Hematopoietic multipotent progenitor cell treated with erythropoietin and hydrocortisone succinate and interleukin-3 and kit ligand, for 4 days (in vitro differentiated cells): ENCODE measurements around the gene AXIN2.

ENCODE experiments used
- DNase-seq: peaks from one replicate; pipeline ENCODE4 v3.0.0-alpha.2; 2015

Gene AXIN2

GRCh38 chr17:65576939-65577338 is 15.5 kb upstream of the AXIN2 start:
- no peak for DNase-seq

GRCh38 chr17:65573282-65573602 is 11.8 kb upstream of the AXIN2 start:
- no peak for DNase-seq

DNA sequence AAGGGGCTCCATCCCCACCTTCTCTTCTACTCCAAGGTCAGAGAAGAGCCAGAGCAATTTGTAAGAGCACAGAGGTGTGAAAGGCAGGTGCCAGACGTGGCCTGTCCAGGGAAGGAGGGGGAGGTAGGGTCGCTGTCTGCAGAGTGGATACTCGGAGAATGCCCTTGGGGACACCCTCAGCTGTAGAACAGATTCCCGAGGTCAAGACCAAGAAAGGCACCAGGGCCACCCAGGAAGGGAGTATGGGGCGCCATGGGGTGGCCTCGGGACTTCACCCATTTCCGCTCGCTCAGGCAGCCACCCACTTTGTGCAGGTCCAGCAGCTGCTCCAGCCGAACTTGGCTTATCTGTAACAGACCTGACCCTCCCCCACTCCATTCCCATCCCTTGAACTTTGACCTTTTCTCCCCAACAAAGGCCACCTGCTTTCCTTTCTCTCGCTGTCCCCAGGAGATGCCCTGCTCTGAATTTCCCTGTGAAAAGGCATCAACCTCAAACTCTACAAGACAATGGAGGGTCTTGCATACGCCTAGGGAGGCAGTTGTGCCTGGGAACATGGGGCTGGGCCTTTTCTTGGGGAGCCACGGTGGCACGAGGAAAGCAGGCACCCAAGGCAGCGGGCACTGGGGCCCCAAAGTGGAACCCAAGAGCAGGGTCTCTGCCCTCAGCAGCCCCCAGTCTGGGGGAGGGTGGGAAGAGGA is 11.3 kb upstream of the AXIN2 start:
- no peak for DNase-seq

GRCh38 chr17:65572186-65572580 is 10.7 kb upstream of the AXIN2 start:
- no peak for DNase-seq

GRCh38 chr17:65568918-65569317 is 7.5 kb upstream of the AXIN2 start:
- DNase-seq = no peak

DNA sequence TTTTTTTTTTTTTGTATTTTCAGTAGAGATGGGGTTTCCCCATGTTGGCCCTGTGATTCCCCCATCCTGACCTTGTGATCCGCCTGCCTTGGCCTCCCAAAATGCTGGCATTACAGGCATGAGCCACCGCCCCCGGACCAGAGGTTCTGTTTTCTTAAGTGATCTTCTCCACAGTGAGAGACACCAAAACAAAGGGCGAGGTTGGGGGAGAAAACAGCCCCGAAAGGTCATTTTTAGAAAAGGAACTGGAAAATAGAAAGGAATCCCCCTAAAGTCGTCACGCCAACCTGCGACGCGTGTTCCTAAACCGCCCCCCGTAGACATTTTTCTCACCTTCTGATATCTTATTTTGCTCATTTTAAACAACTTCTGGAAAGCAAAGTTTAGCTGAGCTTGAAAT is 6.1 kb upstream of the AXIN2 start:
- DNase-seq = no peak

GRCh38 chr17:65565559-65565958 is 4.1 kb upstream of the AXIN2 start:
- no peak for DNase-seq

DNA sequence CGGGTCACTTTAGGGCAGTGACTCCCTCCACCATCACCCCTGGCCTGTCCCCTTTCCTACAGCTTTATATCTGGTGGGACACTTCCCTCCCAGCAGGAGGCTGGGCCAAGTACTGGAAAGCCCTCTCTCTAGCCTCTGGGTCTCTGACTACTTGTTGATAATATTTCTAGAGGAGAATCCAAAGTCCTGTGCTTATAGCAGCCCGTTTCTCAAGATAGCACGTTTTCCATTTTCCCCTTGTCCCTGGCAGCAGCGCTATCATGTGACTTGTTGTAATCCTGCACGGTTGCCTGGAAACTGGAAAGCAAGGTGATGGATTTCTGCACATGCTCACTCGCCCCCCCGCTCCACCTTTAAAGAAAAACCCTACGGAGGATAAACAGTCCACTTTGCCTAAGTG is 3.3 kb upstream of the AXIN2 start:
- no peak for DNase-seq

DNA sequence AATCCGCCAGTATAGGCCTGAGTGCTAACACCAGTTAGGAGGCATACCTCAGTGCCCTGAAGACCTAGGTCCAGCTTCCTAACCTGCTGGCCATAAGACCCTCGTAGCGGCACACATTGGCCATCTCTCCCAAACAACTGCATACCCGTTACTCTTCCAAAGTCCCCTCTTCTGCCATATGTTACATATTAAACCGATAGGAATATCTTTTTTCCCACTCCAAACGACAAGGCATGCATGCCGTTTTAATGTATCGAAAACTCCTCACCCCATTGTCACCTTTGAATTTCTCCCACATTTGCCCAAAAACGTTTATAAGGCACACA is 721 bp upstream of the AXIN2 start:
- DNase-seq = no peak

DNA sequence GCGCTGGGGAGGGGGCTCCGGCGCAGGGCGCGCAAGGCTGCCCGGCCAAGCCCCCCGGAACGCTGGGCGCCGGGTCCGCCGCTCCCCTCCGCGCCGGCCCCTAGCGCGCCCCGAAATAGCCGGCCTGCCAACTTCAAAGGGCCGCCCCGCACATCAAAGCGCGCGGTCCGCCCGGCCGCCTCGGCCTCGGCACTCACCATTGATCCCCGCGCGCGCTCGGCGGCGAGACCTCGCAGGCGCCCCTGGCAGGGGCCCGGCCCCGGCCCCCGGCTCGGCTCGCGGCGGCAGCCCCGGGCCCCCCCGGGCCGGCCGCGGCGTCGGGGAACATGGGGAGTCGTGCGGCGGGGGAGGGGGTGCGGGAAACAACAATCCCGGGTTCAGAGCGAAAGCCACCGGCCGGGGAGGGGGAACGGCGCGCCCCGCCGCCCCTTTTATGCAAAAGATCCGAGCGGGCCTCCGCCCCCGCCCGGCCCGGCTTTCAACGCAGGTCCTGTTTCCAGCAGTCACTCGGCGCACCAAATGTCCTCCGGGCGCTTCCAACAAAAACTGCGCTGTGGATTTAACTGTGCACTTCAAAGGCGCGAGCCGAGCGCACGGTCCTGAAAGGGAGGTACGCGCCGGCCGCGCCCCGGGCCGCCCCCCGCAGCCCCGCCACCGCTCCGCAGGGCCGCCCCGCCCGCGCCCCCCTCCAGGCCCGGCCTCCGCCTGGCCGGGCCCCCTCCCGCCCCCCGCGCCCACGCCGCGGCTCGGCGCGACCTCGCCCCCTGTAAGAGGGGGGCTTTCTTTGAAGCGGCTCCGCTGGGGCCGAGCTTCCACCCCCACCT is 608 bp downstream of the AXIN2 start:
- peak; percentile 80 for DNase-seq

- DNase-seq = peak; percentile 8
These were observed 1.4 kb downstream of the AXIN2 start for GRCh38 chr17:65559804-65560627.

- no peak for DNase-seq
These were observed 2.0 kb downstream of the AXIN2 start for GRCh38 chr17:65559461-65559803.

- no peak for DNase-seq
These were observed 2.6 kb downstream of the AXIN2 start for GRCh38 chr17:65558683-65559460.

DNA sequence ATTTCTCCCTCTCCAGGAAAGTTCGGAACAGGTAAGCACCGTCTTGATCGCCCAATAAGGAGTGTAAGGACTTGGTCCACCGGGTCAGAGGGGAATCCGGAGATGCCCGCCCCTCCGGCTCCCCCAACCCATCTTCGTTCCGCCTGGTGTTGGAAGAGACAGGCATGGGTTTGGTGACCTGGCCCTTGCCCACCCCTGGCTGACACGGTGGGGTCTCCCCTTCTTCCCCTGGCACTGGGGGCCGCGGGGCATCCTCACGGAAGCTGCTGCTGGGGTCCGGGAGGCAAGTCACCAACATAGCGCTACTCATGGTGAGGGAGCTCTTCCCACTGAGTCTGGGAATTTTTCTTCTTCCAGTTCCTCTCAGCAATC is 3.2 kb downstream of the AXIN2 start:
- DNase-seq = no peak

DNA sequence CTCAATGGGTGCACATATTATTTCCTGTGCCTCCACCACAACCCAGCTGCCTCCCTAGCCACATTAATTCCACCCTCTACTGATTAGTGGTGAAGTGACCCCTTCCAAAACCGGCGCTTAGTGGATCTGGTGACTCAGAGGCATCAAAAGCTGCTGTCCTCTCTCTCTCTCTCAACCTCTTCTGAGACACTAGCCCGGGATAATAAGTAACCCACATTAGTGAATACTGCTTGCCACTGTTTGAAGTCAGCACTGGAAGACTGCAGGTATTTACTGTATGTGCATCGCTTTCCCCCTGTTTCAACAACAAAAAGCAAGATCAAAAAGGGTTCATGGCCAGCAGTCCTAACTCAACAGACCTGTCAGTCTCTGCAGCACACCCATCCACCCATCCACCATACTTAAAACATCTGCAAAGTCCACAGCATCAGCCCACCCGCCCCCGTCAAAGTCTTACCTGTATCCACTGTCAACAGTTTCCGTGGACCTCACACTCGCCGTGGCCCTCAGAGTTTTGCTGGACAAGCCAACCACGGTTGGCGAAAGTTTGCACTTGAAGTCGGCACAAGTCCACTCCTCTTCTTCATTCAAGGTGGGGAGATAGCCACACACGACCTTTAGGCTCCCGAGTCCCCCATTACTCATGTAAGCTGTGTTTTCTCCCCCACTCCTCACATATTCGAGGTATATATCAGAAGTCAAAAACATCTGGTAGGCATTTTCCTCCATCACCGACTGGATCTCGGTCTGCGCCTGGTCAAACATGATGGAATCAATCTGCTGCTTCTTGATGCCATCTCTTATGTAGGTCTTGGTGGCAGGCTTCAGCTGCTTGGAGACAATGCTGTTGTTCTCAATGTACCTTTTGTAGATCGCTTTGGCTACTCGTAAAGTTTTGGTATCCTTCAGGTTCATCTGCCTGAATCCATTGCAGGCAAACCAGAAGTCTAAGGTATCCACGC is 3.8 kb downstream of the AXIN2 start:
- peak; percentile 50 for DNase-seq

DNA sequence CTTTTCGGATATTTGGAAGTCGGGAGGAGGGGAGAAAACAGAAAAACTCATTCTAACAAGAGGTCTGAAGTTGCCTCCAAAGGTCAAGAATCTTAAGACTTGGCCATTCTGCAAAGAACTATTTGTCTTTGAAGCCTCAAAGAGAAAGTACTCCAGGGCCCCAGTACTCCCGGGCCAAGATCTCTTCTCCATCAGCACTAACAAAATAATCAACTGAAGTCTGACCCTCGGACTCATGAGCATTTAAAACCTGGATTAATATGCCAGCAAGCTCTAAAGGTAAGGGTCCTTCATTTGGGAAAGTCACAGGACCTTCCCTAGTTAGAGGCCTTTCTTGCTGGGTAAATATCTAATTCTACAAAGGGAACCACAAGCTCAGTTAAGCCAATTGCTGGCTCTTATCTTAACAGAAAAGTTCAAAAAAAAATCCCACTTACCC is 4.5 kb downstream of the AXIN2 start:
- DNase-seq = no peak

DNA sequence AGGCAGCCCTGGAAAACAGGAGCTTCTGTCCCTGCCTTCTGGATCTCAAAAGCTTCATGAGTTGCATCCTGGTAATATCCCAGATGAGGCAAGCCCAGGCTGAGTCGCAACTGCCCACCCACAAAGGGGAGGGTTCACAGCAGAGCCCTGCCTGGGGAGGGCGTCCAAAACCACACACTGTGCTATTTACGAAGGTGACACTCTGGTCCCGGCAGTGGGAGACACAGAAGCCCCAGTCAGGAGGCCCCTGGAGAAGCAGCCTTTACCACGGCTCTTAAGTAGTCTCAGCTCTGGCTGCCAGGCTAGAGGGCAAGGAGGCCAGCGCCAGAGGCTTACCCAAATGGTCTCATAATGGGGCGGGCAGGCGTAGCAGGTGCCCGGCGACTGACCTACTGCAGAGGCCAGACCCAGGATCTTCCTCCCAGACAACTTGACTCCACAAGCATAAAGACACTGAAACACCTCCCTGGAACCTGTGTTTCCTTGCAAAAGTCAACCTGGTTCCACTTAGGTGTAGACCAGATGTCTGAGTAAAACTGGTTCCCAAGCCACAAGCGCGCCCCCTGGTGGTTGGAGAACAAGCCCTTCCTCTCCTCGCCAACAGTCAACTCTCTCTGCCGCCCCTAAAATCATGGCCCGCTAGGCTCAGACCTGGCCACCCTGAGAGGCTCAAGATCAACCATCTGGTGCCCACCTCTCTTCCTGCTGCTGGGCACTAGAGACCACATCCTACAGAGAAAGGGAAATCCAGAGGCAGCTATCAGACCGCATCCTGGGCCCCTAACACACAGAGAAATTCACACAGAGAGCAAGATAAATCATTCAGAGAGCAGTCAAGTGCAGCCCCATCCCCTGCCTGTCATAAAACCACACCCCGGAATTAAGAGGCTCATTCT is 5.2 kb downstream of the AXIN2 start:
- DNase-seq = peak; percentile 84

- DNase-seq = no peak
These were observed 6.8 kb downstream of the AXIN2 start for GRCh38 chr17:65554553-65555223.

DNA sequence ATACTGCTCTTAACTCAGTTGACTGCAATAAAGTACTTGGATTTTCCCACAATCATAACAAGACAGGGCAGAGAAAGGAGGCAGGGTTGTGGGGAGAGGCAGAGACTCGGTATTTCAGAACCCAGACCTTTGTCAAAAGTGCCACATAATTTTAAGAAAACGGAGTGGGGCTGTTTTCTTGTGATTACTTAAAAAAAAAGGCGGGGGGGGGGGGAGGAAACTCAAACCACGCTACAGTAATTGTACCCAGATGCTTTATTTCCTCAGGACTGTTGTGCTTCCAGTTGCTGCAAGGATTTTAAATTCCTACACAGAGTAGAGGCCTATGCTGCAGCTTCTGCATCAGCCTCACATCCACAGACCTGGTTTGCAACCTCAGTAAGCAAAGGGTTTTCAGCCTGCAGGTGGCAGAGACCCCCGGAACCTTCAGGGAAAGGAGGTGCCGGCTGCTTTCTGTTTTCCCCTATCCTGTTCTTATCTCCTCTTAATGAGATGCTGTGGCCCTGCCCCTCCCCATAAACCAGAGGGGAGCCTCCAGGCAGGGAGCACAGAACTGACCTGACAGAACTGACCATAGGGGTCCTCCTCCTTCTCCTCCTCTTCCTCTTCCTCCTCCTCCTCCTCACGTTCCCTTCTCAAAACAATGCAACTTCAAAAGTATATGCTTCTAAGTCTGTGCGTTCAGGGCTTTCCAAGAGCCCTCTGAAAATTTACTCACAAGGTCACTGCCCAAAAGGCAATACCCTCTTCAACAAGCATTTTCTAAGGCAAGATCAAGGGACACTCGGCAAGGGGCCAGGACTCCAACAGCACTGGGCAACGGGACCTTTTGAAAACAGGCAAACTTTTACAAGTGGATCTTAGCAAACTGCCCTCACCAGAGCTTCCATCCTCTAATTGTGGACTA is 7.5 kb downstream of the AXIN2 start:
- DNase-seq = no peak
